Activated T-cell treated with anti-CD3 and anti-CD28 coated beads, Interleukin-2, amount 50 U/mL, for 24 hours (primary cell): ENCODE measurements around the gene NECAB3.

Experiments
- DNase-seq: peaks from one replicate; pipeline ENCODE4 v3.0.0-alpha.2; 2020
- H3K27ac Mint-ChIP-seq: 2 replicates; pipeline ENCODE4 v1.8.0; 2020; ENCODE audit warnings: mild to moderate bottlenecking, mixed read lengths
- H3K27me3 Mint-ChIP-seq: 2 replicates; pipeline ENCODE4 v1.8.0; 2020; ENCODE audit warnings: mixed read lengths
- H3K36me3 Mint-ChIP-seq: 2 replicates; pipeline ENCODE4 v1.8.0; 2020; ENCODE audit warnings: low read depth, mixed read lengths
- H3K4me1 Mint-ChIP-seq: 2 replicates; pipeline ENCODE4 v1.8.0; 2020; ENCODE audit warnings: low read depth, mixed read lengths
- H3K4me3 Mint-ChIP-seq: 2 replicates; pipeline ENCODE4 v1.8.0; 2020; ENCODE audit warnings: mild to moderate bottlenecking, moderate library complexity, mixed read lengths
- H3K9me3 Mint-ChIP-seq: 2 replicates; pipeline ENCODE4 v1.8.0; 2020; ENCODE audit warnings: mixed read lengths

Gene NECAB3

GRCh38 chr20:33667676-33668465 lies 6.4 kb downstream of the NECAB3 start:
- H3K27me3 Mint-ChIP-seq, result no peaks in the 10 kb centered on the region
- DNase-seq, result peak; percentile 89
- peaks cover 39% of the 10 kb centered on the region for H3K4me1 Mint-ChIP-seq
- peak overlapping the region; percentile 84 for H3K4me3 Mint-ChIP-seq
- H3K9me3 Mint-ChIP-seq, result no peaks in the 10 kb centered on the region
- H3K36me3 Mint-ChIP-seq, result peaks cover 31% of the 10 kb centered on the region
- H3K27ac Mint-ChIP-seq, result peak overlapping the region; percentile 89

DNA sequence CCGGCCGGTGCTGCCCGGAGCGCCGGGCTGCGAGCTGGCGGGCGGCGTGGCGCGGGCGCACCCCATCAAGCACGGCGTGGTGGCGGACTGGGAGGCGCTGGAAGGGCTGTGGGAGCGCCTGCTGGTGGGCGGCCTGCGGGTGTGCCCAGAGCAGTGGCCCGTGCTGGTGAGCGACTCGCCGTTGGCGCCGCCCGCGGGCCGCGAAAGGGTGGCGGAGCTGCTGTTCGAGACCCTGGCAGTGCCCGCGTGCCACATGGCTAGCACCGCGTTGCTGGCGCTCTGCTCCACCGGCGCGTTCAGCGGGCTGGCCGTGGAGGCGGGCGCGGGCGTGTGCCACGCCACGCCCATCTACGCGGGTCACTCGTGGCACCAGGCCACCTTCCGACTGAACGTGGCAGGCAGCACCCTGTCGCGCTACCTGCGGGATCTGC lies 7.0 kb downstream of the NECAB3 start:
- DNase-seq, result peak; percentile 80
- Mint-ChIP-seq H3K36me3 (peaks cover 31% of the 10 kb centered on the region), H3K27me3 (no peaks in the 10 kb centered on the region), H3K4me1 (peaks cover 42% of the 10 kb centered on the region), H3K9me3 (no peaks in the 10 kb centered on the region), H3K27ac (peak overlapping the region; percentile 89), H3K4me3 (peak overlapping the region; percentile 84)

DNA sequence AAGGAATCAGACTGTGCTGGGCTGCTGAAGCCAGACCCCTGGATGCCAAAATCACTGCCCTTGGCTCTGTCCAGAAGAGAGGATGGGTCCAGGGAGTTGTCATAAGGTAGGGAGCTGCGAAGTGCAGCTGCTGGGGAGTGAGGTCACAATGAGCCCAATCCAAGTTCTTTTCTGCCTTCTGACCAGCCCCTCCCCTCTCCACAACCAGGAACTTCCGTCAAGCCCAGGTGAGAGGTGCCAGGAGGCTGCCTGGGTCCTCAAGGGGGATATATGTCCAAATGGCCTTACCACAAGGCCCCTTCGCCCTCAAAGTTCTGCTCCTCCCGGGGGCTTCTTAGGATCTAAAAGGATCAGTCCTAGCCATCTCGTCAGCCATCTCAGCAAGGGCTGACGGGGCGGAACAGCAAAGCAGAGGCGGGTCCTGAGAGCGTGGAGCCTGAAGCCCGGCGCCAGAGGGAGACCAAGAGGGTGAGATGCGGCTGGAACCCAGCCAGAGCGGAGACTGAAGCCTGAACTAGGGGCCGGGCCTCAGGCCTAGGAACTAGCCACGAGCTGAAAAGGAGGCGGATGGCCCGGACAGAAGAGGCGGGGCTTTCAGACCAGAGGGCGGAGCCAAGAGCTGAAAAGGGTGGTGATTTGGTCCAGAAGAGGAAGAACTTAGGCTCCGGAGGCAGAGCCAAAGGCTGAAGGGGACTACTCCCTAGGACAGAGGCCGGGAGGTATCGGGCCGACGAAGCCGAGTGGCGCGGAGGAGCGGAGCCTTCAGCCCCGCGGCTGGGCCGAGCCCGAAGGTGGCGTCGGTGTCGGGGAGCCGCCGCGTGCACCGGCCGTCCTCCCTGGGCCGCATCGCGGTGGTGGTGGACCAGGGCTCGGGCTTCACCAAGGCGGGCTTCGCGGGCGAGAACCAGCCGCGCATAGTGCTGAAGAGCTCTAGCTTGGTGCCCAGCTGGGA lies 7.7 kb downstream of the NECAB3 start, which contains the start of gene ACTL10:
Gene ACTL10, plus strand, starts transcription at position 651 of the 952 bp plus-strand sequence. CDS start 555 bp downstream, outside the sequence.
- H3K4me1 Mint-ChIP-seq, result peaks cover 40% of the 10 kb centered on the region
- no peaks in the 10 kb centered on the region for H3K9me3 Mint-ChIP-seq
- no peaks in the 10 kb centered on the region for H3K27me3 Mint-ChIP-seq
- DNase-seq, result peak; percentile 92
- peaks cover 31% of the 10 kb centered on the region for H3K36me3 Mint-ChIP-seq
- peak within 1 kb of the TSS; percentile 95 for H3K27ac Mint-ChIP-seq
- H3K4me3 Mint-ChIP-seq, result peak within 1 kb of the TSS; percentile 84

GRCh38 chr20:33664762-33665144 lies 9.5 kb downstream of the NECAB3 start:
- peak overlapping the region; percentile 91 for H3K27ac Mint-ChIP-seq
- peaks cover 23% of the 10 kb centered on the region for H3K36me3 Mint-ChIP-seq
- no peaks in the 10 kb centered on the region for H3K9me3 Mint-ChIP-seq
- H3K27me3 Mint-ChIP-seq, result no peaks in the 10 kb centered on the region
- peaks cover 40% of the 10 kb centered on the region for H3K4me1 Mint-ChIP-seq
- peak overlapping the region; percentile 84 for H3K4me3 Mint-ChIP-seq
- no peak for DNase-seq

DNA sequence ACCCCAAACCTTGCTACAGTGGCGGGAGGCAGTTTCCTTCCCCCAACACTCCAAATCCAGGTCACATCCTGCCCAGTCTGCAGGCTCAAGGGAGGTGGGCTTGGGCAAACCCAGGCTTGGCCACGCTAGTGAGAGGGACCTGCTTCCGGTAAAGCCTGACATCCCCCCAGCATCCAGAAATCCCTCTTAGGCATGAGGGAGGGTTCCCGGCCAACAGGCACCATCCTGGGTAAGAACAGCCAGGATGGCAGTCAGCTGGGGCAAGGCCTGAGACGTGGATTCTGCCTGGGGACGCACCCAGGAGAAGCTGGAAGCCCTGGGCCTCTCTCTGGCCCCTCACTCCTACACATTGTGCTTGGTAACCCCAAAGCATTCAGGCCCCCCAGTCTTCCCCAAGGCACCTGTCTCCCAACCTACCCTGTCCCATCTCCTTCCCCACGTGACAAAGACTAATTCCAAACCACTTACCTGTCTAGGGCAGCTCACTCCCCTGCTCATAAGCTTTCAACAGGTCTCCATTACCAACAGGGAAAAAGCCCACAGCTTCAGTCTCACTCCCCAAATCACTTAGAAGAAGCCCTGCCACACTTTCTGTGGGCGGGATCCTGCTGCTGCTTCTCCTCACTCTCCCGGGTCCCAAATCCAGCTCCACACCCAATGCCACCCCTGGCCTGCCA lies 10.0 kb downstream of the NECAB3 start:
- H3K9me3 Mint-ChIP-seq, result no peaks in the 10 kb centered on the region
- DNase-seq, result no peak
- peaks cover 23% of the 10 kb centered on the region for H3K36me3 Mint-ChIP-seq
- H3K27me3 Mint-ChIP-seq, result no peaks in the 10 kb centered on the region
- H3K27ac Mint-ChIP-seq, result peak overlapping the region; percentile 91
- peaks cover 40% of the 10 kb centered on the region for H3K4me1 Mint-ChIP-seq
- H3K4me3 Mint-ChIP-seq, result peak overlapping the region; percentile 84

GRCh38 chr20:33663161-33664084 lies 10.8 kb downstream of the NECAB3 start:
- H3K27ac Mint-ChIP-seq, result peak overlapping the region; percentile 91

GRCh38 chr20:33662172-33662571 lies 12.1 kb downstream of the NECAB3 start, which contains the start of gene C20orf144:
Gene C20orf144 (plus strand): TSS chr20:33662327. CDS start chr20:33662346, 19 bp downstream.
- H3K27ac Mint-ChIP-seq, result peak within 1 kb of the TSS; percentile 91
- no peaks in the 10 kb centered on the region for H3K9me3 Mint-ChIP-seq
- H3K36me3 Mint-ChIP-seq, result peaks cover 12% of the 10 kb centered on the region
- no peak for DNase-seq
- H3K27me3 Mint-ChIP-seq, result no peaks in the 10 kb centered on the region
- peaks cover 29% of the 10 kb centered on the region for H3K4me1 Mint-ChIP-seq
- H3K4me3 Mint-ChIP-seq, result peak within 1 kb of the TSS; percentile 84

More at GRCh38 chr20:33663161-33664084, 10.8 kb downstream of the NECAB3 start:
- no peaks in the 10 kb centered on the region for H3K27me3 Mint-ChIP-seq
- peak; percentile 90 for DNase-seq
- H3K9me3 Mint-ChIP-seq, result no peaks in the 10 kb centered on the region
- H3K36me3 Mint-ChIP-seq, result peaks cover 19% of the 10 kb centered on the region
- peaks cover 34% of the 10 kb centered on the region for H3K4me1 Mint-ChIP-seq
- peak overlapping the region; percentile 84 for H3K4me3 Mint-ChIP-seq

- no peaks in the 10 kb centered on the region for H3K27me3 Mint-ChIP-seq
These were observed 13.6 kb downstream of the NECAB3 start for GRCh38 chr20:33660685-33661058.

GRCh38 chr20:33660035-33660684 lies 14.1 kb downstream of the NECAB3 start:
- Mint-ChIP-seq H3K4me3 (no peak overlapping the region), H3K27ac (no peak overlapping the region), H3K27me3 (no peaks in the 10 kb centered on the region)

More at GRCh38 chr20:33660685-33661058, 13.6 kb downstream of the NECAB3 start:
- Mint-ChIP-seq H3K27ac (no peak overlapping the region), H3K36me3 (peaks cover 10% of the 10 kb centered on the region), H3K9me3 (no peaks in the 10 kb centered on the region), H3K4me3 (no peak overlapping the region), H3K4me1 (peaks cover 21% of the 10 kb centered on the region)
- DNase-seq, result no peak

DNA sequence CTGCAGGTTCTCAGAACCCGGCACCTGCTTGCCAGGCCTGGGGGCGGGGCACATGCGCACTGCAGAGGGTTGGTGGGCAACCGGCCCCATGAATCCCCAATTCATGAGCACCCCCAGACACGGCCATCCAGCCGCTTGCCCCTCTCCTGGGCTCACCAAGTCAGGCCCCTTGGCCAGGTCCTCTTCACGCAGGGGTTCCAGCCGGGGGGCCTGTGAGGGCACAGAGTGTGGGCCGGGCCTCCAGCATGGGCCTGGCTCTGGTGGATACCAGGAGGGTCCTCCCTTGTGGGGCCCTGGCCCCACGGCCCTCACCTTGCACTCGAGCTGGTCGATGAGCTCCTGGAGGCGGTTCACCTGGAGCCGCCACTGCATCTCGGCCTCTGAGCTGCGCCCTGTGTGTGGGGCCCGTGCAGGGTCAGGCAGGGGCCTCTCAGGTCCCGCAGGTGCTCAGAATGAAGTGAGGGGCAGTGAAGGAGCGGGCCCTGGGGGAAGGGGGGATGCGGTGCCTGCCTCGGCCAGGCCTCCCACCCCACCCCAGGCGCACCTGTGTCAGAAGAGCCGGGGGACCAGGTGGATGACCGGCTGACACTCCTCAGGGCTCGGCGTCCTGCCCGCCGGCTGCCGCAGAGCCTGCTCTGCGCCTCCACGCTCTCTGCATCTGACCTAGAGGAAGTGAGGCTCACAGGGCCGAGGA lies 14.7 kb downstream of the NECAB3 start:
- H3K4me3 Mint-ChIP-seq, result no peak overlapping the region
- no peaks in the 10 kb centered on the region for H3K27me3 Mint-ChIP-seq
- no peaks in the 10 kb centered on the region for H3K9me3 Mint-ChIP-seq
- H3K4me1 Mint-ChIP-seq, result peaks cover 10% of the 10 kb centered on the region
- H3K27ac Mint-ChIP-seq, result no peak overlapping the region
- DNase-seq, result no peak
- H3K36me3 Mint-ChIP-seq, result peaks cover 10% of the 10 kb centered on the region

More at GRCh38 chr20:33660035-33660684, 14.1 kb downstream of the NECAB3 start:
- Mint-ChIP-seq H3K4me1 (peaks cover 17% of the 10 kb centered on the region), H3K36me3 (peaks cover 10% of the 10 kb centered on the region), H3K9me3 (no peaks in the 10 kb centered on the region)
- no peak for DNase-seq

- peaks cover 10% of the 10 kb centered on the region for H3K4me1 Mint-ChIP-seq
- no peak overlapping the region for H3K27ac Mint-ChIP-seq
- H3K36me3 Mint-ChIP-seq, result peaks cover 7% of the 10 kb centered on the region
- no peak overlapping the region for H3K4me3 Mint-ChIP-seq
- DNase-seq, result no peak
- H3K27me3 Mint-ChIP-seq, result no peaks in the 10 kb centered on the region
- no peaks in the 10 kb centered on the region for H3K9me3 Mint-ChIP-seq
These were observed 15.3 kb downstream of the NECAB3 start for GRCh38 chr20:33658929-33659328.

GRCh38 chr20:33658510-33658909 lies 15.7 kb downstream of the NECAB3 start:
- Mint-ChIP-seq H3K4me1 (peaks cover 14% of the 10 kb centered on the region), H3K27ac (no peak overlapping the region), H3K9me3 (no peaks in the 10 kb centered on the region), H3K36me3 (peaks cover 7% of the 10 kb centered on the region), H3K27me3 (no peaks in the 10 kb centered on the region), H3K4me3 (no peak overlapping the region)
- DNase-seq, result no peak
